HG03378 (cell line): ENCODE measurements around the gene SLC38A1.
"Not testable (repeated sequence)": the region's sequence is repeated elsewhere in the genome, so short reads cannot be mapped to it uniquely, and the experiment has no call there.

Experiments
- ATAC-seq: cut with Tn5 transposase; IDR thresholded peaks from one replicate; pipeline ENCODE4 v1.9.1; 2021; ENCODE audit warnings: mild to moderate bottlenecking, moderate library complexity; ENCODE audit not compliant: unreplicated experiment

SLC38A1 gene

GRCh38 chr12:46268583-46269428 lies at the start of gene SLC38A1:
SLC38A1 (minus strand) TSS chr12:46269043; CDS start chr12:46239800, 29,243 bp downstream.
- peak; percentile 53 for ATAC-seq

- no peak for ATAC-seq
Measured at GRCh38 chr12:46318037-46318436, 49.2 kb upstream of the SLC38A1 start.

- no peak for ATAC-seq
Measured at GRCh38 chr12:46304070-46304469, 35.2 kb upstream of the SLC38A1 start.

- no peak for ATAC-seq
Measured at GRCh38 chr12:46303039-46303666, 34.3 kb upstream of the SLC38A1 start.

GRCh38 chr12:46300910-46301309 lies 32.1 kb upstream of the SLC38A1 start:
- ATAC-seq: no peak

- no peak for ATAC-seq
Measured at GRCh38 chr12:46299851-46300250, 31.0 kb upstream of the SLC38A1 start.

- no peak for ATAC-seq
Measured at GRCh38 chr12:46298261-46298660, 29.4 kb upstream of the SLC38A1 start.

GRCh38 chr12:46296822-46297221 lies 28.0 kb upstream of the SLC38A1 start:
- no peak for ATAC-seq

GRCh38 chr12:46292754-46293402 lies 24.0 kb upstream of the SLC38A1 start:
- ATAC-seq: no peak

GRCh38 chr12:46291953-46292352 lies 23.1 kb upstream of the SLC38A1 start:
- ATAC-seq: not testable (repeated sequence)

GRCh38 chr12:46285177-46285576 lies 16.3 kb upstream of the SLC38A1 start:
- ATAC-seq: not testable (repeated sequence)

GRCh38 chr12:46282829-46283228 lies 14.0 kb upstream of the SLC38A1 start:
- no peak for ATAC-seq

- no peak for ATAC-seq
Measured at GRCh38 chr12:46276756-46277155, 7.9 kb upstream of the SLC38A1 start.

- no peak for ATAC-seq
Measured at GRCh38 chr12:46271863-46272262, 3.0 kb upstream of the SLC38A1 start.

- ATAC-seq: peak; percentile 22
Measured at GRCh38 chr12:46269429-46270241, 792 bp upstream of the SLC38A1 start.

- no peak for ATAC-seq
Measured at GRCh38 chr12:46267825-46268582, 839 bp downstream of the SLC38A1 start.

GRCh38 chr12:46267575-46267824 lies 1.3 kb downstream of the SLC38A1 start:
- no peak for ATAC-seq

GRCh38 chr12:46266869-46267574 lies 1.8 kb downstream of the SLC38A1 start:
- ATAC-seq: no peak

GRCh38 chr12:46266382-46266791 lies 2.5 kb downstream of the SLC38A1 start:
- ATAC-seq: no peak

- no peak for ATAC-seq
Measured at GRCh38 chr12:46265734-46266133, 3.1 kb downstream of the SLC38A1 start.
